Stimulated activated CD4-positive, alpha-beta T cell treated with anti-CD3 and anti-CD28 coated beads, Interleukin-4, amount 100 ng/mL, for 24 hours (primary cell): ENCODE measurements around the gene AMZ2.
"Not testable (repeated sequence)": the region's sequence is repeated elsewhere in the genome, so short reads cannot be mapped to it uniquely, and the experiment has no call there.

Experiments used
- DNase-seq: peaks from one replicate; pipeline ENCODE4 v3.0.0-alpha.2; 2020

AMZ2 gene, protein sequence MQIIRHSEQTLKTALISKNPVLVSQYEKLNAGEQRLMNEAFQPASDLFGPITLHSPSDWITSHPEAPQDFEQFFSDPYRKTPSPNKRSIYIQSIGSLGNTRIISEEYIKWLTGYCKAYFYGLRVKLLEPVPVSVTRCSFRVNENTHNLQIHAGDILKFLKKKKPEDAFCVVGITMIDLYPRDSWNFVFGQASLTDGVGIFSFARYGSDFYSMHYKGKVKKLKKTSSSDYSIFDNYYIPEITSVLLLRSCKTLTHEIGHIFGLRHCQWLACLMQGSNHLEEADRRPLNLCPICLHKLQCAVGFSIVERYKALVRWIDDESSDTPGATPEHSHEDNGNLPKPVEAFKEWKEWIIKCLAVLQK

DNA sequence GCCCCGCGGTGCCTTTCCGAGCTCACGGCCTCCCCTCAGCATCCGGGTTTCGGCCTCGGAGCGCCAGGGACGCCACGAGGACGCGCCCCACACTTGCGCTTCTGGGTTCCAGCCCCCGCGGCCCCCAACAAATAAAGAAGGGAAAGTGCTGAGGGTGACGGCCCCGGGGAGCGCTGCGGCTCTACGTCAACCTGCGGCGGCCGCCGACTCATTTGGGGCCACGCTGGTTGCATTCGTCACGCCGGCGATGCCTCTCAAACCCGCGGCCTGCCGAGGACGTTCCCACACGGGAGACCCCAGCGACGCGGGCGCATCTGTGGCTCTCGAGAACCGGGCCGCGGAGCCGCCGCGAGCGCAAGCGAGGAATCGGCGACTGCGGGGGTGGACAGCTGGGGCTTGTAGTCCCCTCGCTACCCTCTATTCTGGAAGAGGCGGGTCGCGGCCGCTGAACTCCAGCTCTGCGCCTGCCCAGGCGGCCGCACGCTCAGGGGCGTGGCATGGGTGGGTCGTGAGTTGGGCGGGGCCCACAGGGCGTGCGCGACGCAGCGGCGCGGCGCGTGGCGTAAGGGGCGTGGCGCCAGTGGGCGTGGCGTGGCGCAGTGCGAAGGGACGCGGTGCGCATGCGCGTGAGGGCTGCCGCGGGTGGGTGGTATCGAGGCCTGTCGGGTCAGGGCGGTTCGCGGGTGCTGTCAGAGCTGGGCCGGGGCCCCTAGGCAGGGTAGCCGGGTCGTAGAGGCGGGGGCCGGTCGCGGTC lies at the start of gene AMZ2:
Gene AMZ2 (plus strand): TSS at position 599 of the 754 bp plus-strand sequence. CDS start 2,145 bp downstream, outside the sequence.
- peak; percentile 97 for DNase-seq

DNA sequence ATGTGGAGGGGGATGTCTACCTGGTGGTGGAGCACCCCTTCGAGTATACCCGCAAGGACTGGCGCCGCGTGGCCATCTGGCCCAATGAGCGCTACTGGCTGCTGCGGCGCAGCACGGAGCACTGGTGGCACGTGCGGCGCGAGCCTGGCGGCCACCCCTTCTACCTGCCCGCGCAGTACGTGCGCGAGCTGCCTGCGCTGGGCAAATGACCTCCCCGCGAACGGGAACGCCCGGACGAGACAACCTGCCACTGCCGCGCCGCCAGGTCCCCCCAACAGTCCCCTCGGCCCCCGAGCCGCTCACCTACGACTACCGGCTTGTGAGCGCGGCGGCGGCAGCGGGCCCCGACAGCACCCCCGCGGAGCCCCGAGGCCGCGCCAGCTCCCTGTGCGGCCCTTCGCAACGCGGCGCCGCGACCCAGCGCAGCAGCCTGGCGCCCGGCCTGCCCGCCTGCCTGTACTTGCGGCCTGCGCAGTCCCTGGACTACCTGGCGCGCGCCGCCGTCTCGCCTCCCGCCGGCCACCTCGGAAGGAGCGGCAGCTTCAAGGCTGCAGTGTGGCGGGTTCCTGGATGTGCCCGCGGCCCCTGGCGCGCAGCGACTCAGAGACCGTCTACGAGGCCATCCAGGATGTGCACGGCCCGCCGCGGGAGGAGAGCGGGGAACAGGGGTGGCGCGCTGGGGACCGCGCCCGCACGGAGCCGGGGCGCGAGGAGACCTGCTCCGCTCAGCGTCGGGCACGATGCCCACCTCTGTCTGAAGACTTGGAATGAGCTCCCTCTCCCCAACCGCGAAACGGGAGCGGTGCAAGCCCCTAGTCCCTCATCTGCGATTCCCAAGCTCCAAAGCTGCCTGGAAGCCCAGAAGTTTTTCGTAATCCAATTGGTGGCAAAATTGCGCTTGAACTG lies 48.7 kb upstream of the AMZ2 start:
- DNase-seq: peak; percentile 43

DNA sequence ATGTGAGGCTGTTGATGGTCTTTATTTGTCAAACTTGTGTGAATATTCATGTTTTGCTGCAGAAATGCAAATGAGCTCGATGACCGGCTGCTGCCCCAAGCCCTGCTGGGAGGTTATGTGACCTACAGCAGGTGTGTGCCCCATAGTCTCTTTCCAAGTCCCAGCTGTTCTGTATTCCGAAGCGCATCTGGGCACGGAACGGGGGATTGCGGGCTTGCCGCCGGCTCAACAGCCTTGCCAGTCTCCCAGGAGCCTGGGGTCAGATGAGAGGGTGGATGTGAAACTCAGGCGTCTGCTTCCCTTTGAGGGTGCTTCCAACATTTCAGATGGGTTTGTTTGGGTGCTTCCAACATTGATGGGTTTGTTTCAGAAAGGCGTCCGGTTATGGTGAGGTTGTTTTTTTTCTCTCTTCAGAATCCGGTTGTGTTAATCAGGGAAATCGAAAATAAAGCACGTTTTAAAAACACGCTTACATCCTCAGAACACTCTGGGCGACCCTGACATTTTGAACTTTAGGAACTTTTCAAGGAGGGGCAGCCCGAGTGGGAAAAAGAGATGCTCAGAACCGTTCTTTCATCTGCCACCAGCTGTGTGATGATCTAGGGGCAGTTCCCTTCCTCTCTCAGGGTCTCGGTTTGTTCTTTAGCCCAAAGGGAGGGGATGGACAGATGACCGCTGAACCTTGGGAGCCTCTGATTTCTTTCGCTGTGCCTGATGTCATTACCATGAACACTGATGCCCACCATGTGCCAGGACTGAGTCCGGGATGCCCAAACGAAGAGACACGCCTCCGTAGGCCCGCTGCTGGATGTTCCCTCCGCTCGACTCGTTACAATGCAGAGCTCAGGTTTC lies 47.8 kb upstream of the AMZ2 start:
- DNase-seq: no peak

DNA sequence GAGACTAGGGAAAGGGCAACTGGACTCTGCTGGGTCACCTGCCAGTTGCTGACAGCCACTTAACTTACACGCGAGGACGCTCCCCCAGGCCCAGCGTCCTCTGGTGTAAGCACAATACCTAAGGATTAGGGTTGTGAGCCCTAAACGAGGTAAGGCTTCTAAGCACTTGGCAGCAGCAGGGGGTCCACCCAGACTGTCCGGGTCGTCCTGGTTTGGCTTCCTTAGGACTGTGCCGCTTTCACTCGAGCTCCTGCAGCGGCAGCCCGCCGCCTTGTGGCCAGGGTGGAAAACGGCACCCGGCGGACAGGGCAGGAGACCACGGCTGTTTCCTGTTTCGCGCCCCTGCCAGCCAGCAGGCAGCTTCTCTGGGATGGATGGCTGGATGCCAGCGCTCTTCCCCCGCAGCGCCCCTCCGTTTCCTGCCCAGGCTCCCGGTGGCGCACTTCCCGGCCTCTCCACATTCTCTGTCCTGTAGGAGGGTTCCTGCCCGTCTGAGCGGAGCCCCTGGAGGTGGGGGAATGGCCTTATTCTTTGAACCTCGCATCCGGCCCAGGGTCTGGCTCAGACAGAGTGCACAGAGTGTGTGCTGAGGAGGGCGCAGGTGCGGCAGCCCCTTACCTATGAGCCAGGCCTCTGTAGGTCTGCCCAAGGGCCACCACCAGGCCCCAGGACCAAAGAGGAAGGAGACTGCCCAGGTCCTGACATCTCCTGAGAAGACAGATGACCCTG lies 47.0 kb upstream of the AMZ2 start:
- peak; percentile 78 for DNase-seq

DNA sequence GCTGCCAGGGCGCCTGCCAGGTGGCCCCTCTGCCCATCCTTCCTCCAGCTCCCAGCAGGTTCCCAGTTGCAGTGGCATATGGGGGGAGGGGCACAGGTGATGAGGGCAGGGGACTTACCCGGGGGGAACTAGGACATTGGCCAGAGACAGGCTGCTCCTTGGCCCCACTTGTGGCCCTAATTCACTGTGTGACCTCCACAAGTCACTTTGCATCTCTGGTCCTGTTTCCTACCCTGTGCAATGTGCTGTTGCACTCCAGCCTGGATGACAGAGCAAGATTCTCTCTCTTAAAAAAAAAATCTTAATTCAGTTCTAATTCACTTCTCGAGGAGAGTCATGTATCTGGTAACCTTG lies 46.4 kb upstream of the AMZ2 start:
- DNase-seq: not testable (repeated sequence)

DNA sequence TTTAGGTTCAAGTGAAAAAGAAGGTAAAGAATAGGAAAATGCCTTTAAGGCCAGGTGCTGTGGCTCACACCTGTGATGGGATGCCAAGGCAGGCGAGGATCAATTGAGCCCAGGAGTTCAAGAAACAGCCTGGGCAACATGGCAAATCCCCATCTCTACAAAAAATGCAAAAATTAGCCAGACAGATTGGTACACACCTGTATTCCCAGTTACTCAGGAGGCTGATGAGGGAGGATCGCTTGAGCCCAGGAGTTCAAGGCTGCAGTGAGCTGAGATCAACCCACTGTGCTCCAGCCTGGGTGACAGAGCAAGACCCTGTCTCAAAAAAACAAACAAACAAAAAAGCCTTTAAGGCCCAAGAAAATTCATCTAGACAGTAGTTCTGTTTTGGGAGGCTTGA lies 45.5 kb upstream of the AMZ2 start:
- not testable (repeated sequence) for DNase-seq

DNA sequence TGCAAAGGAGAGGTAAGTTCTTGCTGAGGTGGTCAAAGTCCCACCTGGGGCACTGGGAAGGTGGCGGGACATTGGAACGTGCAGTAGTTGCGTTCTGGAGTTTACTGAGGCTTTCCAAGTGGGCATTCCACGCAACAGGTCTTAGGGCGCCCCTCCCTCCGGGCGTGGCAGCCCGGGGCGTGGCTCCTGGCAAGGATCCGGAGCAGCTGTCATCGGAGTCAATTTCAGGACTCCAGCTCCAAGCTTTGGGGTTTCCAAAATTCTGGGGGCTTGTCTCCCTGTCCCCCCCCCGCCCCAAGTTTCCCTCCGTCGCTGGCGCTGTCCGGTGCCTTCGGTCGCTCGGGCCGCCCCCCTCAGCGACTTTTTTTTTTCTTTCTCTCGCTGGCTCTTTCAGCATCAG lies 43.1 kb upstream of the AMZ2 start:
- DNase-seq: no peak

DNA sequence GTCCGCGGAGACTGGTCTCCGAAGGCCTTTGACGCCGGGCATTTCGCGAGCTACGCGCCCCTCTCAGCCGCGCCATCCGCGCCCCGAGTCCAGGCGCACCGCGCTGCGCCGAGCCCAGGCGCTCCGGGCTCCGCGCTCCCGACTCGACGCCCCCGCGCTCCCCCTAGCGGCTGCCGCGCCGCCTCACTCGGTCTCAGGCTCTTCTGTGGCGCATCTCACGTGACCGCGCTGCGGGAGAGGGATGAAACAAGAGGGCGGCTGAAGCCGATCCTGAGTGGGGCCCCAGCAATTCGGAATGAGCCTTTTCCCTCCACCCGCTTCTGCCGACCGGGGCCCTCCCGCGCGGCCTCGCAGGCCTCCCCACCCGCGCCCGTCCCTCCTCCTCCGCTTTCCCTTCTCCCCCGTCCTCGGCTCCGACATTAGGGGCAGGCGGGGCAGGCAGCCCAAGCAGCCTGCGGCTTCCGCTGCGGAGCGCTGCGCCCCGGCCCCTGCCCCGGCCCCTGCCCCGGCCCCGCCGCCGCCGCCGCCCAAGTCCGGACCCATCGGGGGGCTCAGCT lies 42.5 kb upstream of the AMZ2 start:
- peak; percentile 93 for DNase-seq

DNA sequence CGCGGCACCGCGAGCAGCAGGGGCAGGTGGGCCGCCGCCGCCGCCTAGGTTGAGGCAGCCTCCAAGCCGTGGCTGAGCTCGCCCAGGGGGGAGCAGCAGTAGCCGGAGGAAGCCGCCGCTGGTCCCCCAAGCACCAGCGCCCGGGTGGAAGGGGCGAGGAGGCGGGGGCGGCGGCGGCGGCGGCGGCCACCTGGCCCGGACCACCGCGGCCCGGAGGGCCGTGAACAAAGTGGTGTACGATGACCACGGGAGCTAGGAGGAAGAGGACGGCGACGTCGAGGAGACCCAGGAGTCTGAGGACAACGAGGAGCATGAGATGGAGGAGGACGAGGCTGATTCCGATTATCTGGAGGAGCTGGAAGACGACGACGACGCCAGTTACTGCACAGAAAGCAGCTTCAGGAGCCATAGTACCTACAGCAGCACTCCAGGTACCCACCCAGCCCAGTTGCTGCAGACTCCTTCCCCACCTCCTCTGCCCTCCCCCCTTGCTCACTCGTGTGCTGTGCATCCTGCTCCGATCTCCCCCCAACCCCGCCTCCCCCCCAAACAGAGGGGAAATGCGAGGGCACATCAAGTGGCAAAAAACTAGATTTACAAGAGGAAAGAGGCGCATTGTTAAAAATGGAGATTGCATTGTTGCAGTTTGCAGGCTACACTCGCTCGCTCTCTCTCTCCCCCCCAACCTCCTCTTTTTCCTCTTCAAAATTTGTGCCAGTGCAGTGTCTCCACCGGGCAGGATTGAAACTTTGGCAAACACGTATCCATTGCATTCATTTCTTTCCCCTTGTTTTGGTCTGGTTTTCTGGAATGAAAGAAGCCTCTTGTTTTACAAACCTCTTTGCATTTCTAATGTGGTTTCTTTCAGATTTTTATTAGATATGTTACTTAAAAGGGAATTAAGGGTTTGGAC lies 41.8 kb upstream of the AMZ2 start:
- peak; percentile 17 for DNase-seq

DNA sequence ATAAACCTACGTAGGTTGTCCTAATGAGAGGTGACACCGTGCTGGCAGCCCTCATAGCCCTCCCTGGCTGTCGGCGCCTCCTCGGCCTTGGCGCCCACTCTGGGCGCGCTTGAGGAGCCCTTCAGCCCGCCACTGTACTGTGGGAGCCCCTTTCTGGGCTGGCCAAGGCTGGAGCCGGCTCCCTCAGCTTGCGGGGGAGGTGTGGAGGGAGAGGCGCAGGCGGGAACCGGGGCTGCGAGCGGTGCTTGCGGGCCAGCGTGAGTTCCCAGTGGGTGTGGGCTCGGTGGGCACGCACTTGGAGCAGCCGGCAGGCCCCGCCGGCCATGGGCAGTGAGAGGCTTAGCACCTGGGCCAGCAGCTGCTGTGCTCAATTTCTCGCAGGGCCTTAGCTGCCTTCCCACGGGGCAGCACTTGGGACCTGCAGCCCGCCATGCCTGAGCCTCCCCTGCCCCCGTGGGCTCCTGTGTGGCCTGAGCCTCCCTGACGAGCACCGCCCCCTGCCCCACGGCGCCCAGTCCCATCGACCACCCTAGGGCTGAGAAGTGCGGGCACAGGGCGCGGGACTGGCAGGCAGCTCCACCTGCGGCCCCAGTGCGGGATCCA lies 40.1 kb upstream of the AMZ2 start:
- DNase-seq: no peak

DNA sequence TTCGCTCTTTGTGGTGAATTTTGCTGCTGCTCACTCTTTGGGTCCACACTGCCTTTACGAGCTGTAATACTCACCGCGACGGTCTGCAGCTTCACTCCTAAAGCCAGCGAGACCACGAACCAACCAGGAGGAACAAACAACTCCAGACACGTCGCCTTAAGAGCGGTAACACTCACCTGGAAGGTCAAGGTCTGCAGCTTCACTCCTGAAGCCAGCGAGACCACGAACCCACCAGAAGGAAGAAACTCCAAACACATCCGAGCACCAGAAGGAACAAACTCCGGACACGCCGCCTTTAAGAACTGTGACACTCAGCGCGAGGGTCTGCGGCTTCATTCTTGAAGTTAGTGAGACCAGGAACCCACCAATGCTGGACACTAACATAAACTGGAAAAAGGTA lies 39.2 kb upstream of the AMZ2 start:
- DNase-seq: not testable (repeated sequence)

DNA sequence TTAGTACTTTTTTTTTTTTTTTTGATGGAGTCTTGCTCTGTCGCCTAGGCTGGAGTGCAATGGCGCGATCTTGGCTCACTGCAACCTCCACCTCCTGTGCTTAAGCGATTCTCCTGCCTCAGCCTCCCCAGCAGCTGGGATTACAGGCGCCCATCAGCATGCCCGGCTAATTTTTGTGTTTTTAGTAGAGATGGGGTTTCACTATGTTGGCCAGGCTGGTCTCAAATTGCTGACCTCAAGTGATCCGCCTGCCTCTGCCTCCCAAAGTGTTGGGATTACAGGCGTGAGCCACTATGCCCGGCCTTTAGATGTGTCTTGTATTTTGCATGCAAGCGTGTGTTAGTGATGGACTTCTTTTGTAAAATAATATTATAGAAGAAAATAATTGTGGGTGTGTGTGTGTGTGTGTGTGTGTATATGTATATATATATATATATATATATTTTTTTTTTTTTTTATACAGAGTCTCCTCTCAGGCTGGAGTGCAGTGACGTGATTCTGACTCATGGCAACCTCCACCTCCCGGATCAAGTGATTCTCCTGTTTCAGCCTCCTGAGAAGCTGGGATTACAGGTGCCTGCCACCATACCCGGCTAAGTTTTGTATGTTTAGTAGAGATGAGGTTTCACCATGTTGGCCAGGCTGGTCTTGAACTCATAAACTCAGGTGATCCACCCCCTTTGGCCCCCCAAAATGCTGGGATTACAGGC lies 38.5 kb upstream of the AMZ2 start:
- DNase-seq: not testable (repeated sequence)

DNA sequence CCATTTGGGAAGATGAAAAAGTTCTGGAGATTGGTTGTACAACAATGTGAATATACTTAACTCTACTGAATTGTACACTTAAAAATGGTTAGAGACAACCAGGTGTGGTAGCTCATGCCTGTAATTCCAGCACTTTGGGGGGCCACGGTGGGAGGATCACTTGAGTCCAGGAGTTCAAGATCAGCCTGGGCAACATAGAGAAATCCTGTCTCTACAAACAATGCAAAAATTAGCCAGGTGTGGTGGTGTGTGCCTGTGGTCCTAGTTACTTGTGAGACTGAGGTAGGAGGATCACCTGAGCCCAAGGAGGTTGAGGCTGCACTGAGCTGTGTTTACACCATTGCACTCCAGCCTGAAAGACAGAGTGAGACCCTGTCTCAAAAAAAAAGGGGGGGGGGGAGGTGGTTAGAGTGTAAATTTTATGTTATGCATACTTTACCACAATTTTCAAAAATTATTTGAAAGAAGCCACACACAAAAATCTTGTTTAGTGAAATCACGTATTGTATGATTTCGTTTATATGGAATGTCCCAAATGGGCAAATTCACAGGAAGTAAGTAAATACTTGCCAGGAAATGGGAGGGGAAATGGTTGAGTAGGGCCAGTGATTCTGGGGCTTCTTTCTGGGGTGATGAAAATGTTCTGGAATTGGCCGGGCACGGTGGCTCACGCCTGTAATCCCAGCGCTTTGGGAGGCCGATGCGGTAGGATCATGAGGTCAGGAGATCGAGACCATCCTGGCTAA lies 37.1 kb upstream of the AMZ2 start:
- DNase-seq: no peak

DNA sequence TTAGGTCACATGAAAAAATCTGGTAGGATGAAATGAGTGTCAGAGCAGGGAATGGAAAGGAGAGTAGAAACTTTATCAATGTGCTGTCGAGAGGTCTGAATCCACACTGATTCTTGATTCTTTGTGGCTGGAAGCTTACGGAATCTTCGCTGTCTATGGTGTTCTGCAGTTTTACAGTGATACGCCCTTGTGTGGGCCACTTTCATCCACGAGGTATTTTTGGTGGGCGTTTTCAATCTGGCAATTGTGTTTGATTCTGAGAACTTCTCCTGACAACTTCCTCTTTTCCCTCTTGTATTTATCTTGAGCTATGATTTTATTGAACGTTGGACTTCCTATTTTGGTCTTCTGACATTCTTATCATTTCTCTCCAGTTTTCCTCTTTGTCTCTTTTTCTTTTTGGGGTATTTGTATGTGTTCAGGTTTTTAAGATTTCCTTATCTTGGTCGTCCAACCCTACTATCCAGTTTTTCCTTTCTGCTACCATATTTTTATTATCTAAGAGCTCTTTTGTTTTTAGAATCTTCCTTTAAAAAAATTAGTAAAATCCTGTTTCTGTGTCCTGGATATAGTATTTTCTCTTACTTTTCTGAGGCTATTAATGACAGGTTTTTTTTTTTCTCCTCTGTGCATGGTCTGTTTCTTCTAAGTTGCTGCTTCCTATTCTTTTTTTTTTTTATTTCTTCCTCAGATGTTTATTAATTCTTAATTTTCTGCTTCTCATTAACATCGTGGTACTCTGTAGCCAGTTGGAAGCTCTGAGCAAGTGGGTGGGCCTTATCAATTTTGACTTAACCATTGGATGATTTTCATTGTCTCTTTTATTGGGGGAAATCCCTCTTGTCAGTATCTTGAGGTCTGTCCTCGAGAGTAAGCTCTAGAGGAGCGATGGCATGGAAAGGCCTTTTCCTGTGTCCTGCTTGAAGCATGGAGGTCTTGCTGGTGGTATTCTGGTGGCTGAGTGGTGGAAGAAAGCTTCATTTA lies 34.1 kb upstream of the AMZ2 start:
- DNase-seq: not testable (repeated sequence)

DNA sequence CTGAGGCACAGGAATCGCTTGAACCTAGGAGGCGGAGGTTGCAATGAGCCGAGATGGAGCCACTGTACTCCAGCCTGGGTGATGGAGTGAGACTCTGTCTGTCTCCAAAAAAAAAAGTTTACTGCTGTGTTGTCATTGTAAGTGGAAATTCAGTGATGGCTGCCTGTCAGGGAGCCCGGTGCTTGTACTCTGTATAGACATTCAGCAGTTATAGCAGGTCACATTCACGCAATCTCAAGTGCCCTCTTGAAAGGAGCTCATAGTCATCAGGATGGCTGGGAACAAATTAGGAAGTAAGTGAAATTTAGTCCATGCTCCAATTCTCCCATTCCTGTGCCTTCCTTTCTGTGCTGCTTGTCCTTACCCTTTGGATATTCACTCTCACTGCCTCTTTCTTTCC lies 32.4 kb upstream of the AMZ2 start:
- not testable (repeated sequence) for DNase-seq

DNA sequence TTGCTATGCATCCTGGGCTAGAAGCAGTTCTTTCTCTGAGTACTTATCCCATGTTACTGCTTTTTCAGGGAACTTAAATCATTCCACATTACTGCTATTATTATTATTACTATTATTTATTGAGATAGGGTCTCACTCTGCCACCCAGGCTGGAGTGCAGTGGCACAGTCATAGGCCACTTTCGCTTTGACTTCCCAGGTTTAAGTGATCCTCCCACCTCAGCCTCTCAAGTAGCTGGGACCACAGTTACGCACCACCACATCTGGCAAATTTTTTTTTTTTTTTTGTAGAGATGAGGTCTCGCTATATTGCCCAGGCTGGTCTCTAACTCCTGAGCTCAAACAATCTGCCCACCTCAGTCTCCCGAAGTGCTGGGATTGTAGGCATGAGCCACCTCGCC lies 28.4 kb upstream of the AMZ2 start:
- DNase-seq: not testable (repeated sequence)

DNA sequence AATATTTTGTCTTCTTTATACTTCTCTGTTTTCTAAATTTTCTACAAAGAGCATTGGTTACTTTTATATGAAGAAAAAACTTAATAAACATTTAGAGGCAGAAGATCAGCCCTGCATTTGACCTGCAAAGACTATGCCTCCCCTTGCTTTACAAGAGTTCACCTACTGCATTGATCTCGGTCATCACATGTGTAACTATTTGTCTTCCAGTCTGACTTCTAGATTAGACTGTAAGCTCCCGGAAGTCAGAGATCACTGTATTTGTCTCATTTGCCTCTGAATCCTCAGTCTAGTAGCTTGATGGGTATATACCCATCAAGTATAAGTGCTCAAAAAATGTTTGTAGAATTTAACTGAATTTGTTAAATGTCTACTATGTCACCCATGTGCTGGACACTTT lies 27.7 kb upstream of the AMZ2 start:
- not testable (repeated sequence) for DNase-seq
